Sigmoid colon (tissue), 7 donors: Measurements from ENCODE around the gene JDP2. TPM values are rescaled to one million over a fixed set of nuclear protein-coding genes. Genes with fewer than 3 reads are reported as not detected.

Experiments used
- DNase-seq: peaks from one replicate; pipeline ENCODE4 v3.0.0-alpha.2; 2019
- H3K27ac ChIP-seq, 4 donors: fragments of 200-600 bp; sonication (generic); one replicate each; pipeline ENCODE4 v1.5.1; 2016 to 2019; ENCODE audit warnings: mild to moderate bottlenecking in 1 of 4
- H3K27me3 ChIP-seq, 3 donors: fragments of 200-600 bp; sonication (generic); one replicate each; pipeline ENCODE4 v1.5.1; 2019; ENCODE audit warnings: mild to moderate bottlenecking in 1 of 3
- H3K36me3 ChIP-seq, 4 donors: fragments of 200-600 bp; sonication (generic); one replicate each; pipeline ENCODE4 v1.5.1; 2016 to 2019
- H3K4me1 ChIP-seq, 4 donors: fragments of 200-600 bp; sonication (generic); one replicate each; pipeline ENCODE4 v1.5.1; 2017 to 2019
- H3K4me3 ChIP-seq, 4 donors: fragments of 200-600 bp; sonication (generic); one replicate each; pipeline ENCODE4 v1.5.1; 2017 to 2019; ENCODE audit warnings: mild to moderate bottlenecking in 2 of 4, moderate library complexity in 1 of 4
- H3K9me3 ChIP-seq, 4 donors: fragments of 200-600 bp in 3 of 4; sonication (generic) in 3 of 4; one replicate each; pipeline versions ENCODE4 v1.5.1 to v1.6.1; 2013 to 2019
- EP300 ChIP-seq, 4 donors: sonication (generic); formaldehyde crosslinking; IDR thresholded peaks; one replicate each; pipeline ENCODE4 v1.6.1; 2017; ENCODE audit warnings: antibody characterized with exemption in 4 of 4
- POLR2A ChIP-seq, 2 donors: fragments of 450-650 bp; IDR thresholded peaks; one replicate each; pipeline ENCODE4 v1.6.1; 2016; ENCODE audit warnings: antibody characterized with exemption in 2 of 2, mild to moderate bottlenecking in 2 of 2, moderate library complexity in 2 of 2
- POLR2AphosphoS5 ChIP-seq, 4 donors: sonication (generic); formaldehyde crosslinking; IDR thresholded peaks; one replicate each; pipeline ENCODE4 v1.6.1; 2017; ENCODE audit warnings: antibody characterized with exemption in 4 of 4
- WGBS, 2 donors: extraction: QIAGEN DNeasy Blood & Tissue Kit; methylation state at CpG; one replicate each; pipeline ENCODE4 v1.1.7; 2013; 5-methylcytosine and 5-hydroxymethylcytosine counted together
- intact Hi-C: fragments of 100-400 bp; cut with DNase I; formaldehyde crosslinking; loops from one replicate; pipeline ENCODE4 v1.15.1; 2023
- polyA plus RNA-seq, 3 donors: library from polyadenylated mRNA; stranded (reverse); fragments of 200-250 nt; gene quantifications; one replicate each; pipeline ENCODE4 v1.2.3, GENCODE V29; 2013
- total RNA-seq, 4 donors: library from RNA; depleted of rRNA; stranded (reverse); fragments of >200 nt; gene quantifications; one replicate each; pipeline ENCODE4 v1.1.0, GENCODE V29; 2016
- TF ChIP-seq, protein P1 (sequence below), 4 experiments: fragments of 450-650 bp in 3 of 4; fragments of 200-600 bp in 1 of 4; IDR thresholded peaks; one replicate each; pipeline ENCODE4 v1.5.1; 2016 to 2019; ENCODE audit warnings: antibody characterized with exemption in 4 of 4, mild to moderate bottlenecking in 3 of 4, moderate library complexity in 2 of 4
- donor health status: healthy with polysubstance abuse.
- donor health status: Bipolar disorder and iron deficiency.
- donor health status: healthy.

JDP2 gene
- total and polyA plus RNA-seq, 7 donors = 24.5 to 90.0 (median 54.9) TPM

DNA sequence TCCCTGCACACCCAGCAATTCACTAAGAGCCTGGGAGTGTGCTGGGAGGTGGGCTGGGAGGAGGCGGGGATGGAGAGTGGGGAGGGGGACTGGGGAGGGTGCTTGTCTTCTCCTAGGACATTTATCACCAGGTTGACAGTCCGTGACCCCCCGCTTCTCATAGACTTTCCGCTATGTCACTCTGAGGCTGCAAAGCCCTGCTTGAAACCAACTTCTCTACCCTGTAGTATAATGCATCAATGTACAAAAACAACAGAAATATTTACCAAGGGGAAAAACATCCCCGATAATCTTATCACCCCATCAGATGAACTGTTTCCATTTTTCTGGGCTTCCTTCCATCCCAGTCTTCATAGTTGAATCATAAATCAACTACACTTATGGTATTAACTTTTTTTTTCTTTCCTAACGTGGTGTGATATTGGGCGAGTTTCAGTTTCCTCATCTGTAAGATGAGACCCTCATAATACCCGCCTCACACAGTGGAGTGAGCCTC, 65.8 kb downstream of the JDP2 start:
- DNase-seq = no peak
- Histone ChIP-seq H3K27ac (no peak overlapping the region), H3K36me3 (no peaks in the 10 kb centered on the region), H3K4me1 (no peaks in the 10 kb centered on the region), H3K4me3 (no peak overlapping the region), H3K9me3 (no peaks in the 10 kb centered on the region), H3K27me3 (no peaks in the 10 kb centered on the region)
- TF ChIP-seq POLR2A (IDR thresholded peaks at IDR 0.05) (no peak), EP300 (IDR thresholded peaks at IDR 0.05) (no peak), POLR2AphosphoS5 (IDR thresholded peaks at IDR 0.05) (no peak)
- TF ChIP-seq, protein P1, sequence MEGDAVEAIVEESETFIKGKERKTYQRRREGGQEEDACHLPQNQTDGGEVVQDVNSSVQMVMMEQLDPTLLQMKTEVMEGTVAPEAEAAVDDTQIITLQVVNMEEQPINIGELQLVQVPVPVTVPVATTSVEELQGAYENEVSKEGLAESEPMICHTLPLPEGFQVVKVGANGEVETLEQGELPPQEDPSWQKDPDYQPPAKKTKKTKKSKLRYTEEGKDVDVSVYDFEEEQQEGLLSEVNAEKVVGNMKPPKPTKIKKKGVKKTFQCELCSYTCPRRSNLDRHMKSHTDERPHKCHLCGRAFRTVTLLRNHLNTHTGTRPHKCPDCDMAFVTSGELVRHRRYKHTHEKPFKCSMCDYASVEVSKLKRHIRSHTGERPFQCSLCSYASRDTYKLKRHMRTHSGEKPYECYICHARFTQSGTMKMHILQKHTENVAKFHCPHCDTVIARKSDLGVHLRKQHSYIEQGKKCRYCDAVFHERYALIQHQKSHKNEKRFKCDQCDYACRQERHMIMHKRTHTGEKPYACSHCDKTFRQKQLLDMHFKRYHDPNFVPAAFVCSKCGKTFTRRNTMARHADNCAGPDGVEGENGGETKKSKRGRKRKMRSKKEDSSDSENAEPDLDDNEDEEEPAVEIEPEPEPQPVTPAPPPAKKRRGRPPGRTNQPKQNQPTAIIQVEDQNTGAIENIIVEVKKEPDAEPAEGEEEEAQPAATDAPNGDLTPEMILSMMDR (IDR thresholded peaks at IDR 0.05) = no peak
- intact Hi-C loops = no loop called here
- 75 to 78% methylated on average over 8 of the region's 8 CpGs for WGBS, 2 donors

DNA sequence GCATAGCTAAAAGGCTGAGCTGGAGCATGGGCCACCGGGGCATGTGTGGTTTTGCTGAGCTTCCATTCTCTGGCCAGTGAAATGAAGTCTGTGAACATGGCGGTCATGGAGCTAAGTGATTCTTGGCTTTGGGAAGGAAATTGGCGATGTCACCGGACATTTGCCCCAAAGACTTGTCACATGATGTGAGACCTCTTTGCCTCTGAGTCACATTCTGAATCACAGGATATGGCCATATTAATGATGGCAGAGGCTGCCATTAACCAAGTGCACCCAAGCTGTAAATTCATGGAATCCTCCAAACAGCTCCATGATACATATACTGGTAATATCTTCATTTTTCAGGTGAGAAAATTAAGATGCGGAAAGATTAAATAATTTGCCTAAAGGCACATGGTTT, 67.1 kb downstream of the JDP2 start:
- Histone ChIP-seq H3K27me3 (no peaks in the 10 kb centered on the region), H3K27ac (no peak overlapping the region), H3K9me3 (no peaks in the 10 kb centered on the region), H3K4me1 (no peaks in the 10 kb centered on the region), H3K36me3 (no peaks in the 10 kb centered on the region), H3K4me3 (no peak overlapping the region)
- TF ChIP-seq EP300 (IDR thresholded peaks at IDR 0.05) = no peak
- TF ChIP-seq POLR2AphosphoS5 (IDR thresholded peaks at IDR 0.05) = no peak
- TF ChIP-seq, protein P1 (IDR thresholded peaks at IDR 0.05) = no peak
- no peak for TF ChIP-seq POLR2A (IDR thresholded peaks at IDR 0.05)
- intact Hi-C loops = no loop called here
- 93% methylated on average over 5 of the region's 5 CpGs for WGBS, 2 donors
- DNase-seq = no peak

DNA sequence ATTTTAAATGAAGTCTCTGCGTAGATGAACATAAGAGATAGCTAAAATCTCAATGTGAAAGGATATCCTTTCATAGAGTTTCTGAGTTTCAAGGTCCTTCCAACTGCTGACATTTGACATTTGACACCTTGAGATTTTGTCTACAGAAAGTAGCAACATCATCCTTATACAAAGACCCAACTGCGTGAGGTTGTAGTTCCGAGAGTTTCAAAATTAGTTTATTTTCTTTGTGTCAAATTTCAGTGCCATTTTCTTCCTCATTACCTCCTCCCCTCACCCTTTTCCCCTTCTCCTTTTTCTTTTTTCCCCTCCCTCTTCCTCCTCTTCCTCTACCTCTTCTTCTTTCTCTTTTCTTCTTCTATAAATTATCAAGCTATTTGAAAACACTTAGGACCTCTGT, 67.6 kb downstream of the JDP2 start:
- Histone ChIP-seq H3K4me3 (no peak overlapping the region), H3K27ac (no peak overlapping the region), H3K9me3 (no peaks in the 10 kb centered on the region), H3K36me3 (no peaks in the 10 kb centered on the region), H3K4me1 (no peaks in the 10 kb centered on the region), H3K27me3 (no peaks in the 10 kb centered on the region)
- intact Hi-C loops = no loop called here
- TF ChIP-seq POLR2AphosphoS5 (IDR thresholded peaks at IDR 0.05) (no peak), POLR2A (IDR thresholded peaks at IDR 0.05) (no peak), EP300 (IDR thresholded peaks at IDR 0.05) (no peak)
- TF ChIP-seq, protein P1 (IDR thresholded peaks at IDR 0.05) = no peak
- WGBS, 2 donors = 80 to 88% methylated on average over 3 of the region's 3 CpGs
- no peak for DNase-seq

DNA sequence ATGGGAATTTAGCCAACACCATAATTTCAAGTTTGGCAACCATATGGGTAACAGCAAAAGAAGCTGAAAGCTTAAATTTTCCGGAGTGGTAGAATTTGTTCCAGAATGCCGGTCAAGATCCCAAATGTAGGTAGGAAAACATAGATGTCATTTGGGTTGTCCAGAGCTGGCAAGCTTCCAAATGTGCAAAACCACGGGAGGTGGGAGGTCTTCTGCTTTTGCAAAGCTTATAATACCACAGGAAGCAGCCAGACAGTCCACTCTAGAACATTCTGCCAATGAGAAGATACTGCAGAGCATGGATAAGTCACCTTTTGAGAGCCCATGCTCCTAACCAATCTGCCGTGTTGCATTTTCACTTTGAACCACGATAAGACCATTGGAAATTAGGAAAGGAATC, 68.1 kb downstream of the JDP2 start:
- no peak for DNase-seq
- WGBS, 2 donors = 80 to 83% methylated on average over 5 of the region's 5 CpGs
- no peaks in the 10 kb centered on the region for H3K27me3 ChIP-seq
- H3K36me3 ChIP-seq = no peaks in the 10 kb centered on the region
- no peaks in the 10 kb centered on the region for H3K9me3 ChIP-seq
- H3K4me1 ChIP-seq = no peaks in the 10 kb centered on the region
- intact Hi-C loops = no loop called here
- TF ChIP-seq, protein P1 (IDR thresholded peaks at IDR 0.05) = no peak
- no peak for TF ChIP-seq EP300 (IDR thresholded peaks at IDR 0.05)
- TF ChIP-seq POLR2A (IDR thresholded peaks at IDR 0.05) = no peak
- no peak for TF ChIP-seq POLR2AphosphoS5 (IDR thresholded peaks at IDR 0.05)
- H3K4me3 ChIP-seq = no peak overlapping the region
- H3K27ac ChIP-seq = no peak overlapping the region

DNA sequence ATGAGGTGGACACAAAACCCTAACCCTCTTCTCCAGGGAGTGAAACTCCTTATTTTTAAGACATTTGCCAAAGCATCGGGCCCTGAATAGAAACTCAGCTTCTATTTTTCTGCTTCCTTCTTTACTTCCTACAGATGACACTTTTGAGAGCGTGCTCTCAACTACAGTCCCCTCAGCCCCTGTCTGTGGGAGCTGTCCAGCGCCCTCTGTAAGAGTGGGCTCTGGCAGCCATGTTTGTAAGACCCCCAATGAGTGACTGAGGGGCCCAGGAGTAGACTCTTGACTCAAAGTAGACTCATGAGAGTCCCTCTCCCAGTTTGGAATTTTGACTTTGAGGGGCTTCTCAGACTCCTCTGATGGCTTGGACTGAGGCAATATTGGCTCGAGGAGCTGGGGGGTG, 68.9 kb downstream of the JDP2 start:
- WGBS, 2 donors = 76 to 91% methylated on average over 4 of the region's 4 CpGs
- intact Hi-C loops = no loop called here
- DNase-seq = no peak

More for the DNA sequence above, 68.9 kb downstream of the JDP2 start:
- Histone ChIP-seq H3K27me3 (no peaks in the 10 kb centered on the region), H3K9me3 (no peaks in the 10 kb centered on the region), H3K27ac (no peak overlapping the region), H3K36me3 (no peaks in the 10 kb centered on the region), H3K4me1 (no peaks in the 10 kb centered on the region), H3K4me3 (no peak overlapping the region)
- TF ChIP-seq POLR2A (IDR thresholded peaks at IDR 0.05) (no peak), POLR2AphosphoS5 (IDR thresholded peaks at IDR 0.05) (no peak), EP300 (IDR thresholded peaks at IDR 0.05) (no peak)
- TF ChIP-seq, protein P1 (IDR thresholded peaks at IDR 0.05) = no peak
